ENCODE data around the gene XXYLT1.

GRCh38 chr3:195129072-195129643 is 141.8 kb downstream of the XXYLT1 start:
- TF ChIP-seq CTCF (IDR thresholded peaks at IDR 0.05; ENCODE audit: insufficient read depth, low read length, poor library complexity, severe bottlenecking) = no peak
- TF ChIP-seq EZH2phosphoT487 (conservative IDR thresholded peaks at IDR 0.05; ENCODE audit: low read length) = no peak

Data from SU-DHL-6 (cell line).